H9 (cell line): Measurements from ENCODE around the gene TMEM31. TPM values are rescaled to one million over a fixed set of nuclear protein-coding genes. Genes with fewer than 3 reads are reported as not detected.
A peak's percentile ranks its signal among the peaks of the same experiment; 100 is the strongest.

Experiments used
- DNase-seq: peaks from one replicate; pipeline ENCODE4 v3.0.0-alpha.2; 2017
- H2AFZ ChIP-seq: one replicate; pipeline ENCODE4 v1.6.1; 2013; ENCODE audit warnings: mild to moderate bottlenecking, low read length, control low read depth, moderate library complexity
- H2AK5ac ChIP-seq: 2 replicates; pipeline ENCODE4 v1.6.1; 2013; ENCODE audit warnings: low read length, control low read depth, mixed read lengths; ENCODE audit not compliant: insufficient read length
- H2BK120ac ChIP-seq: one replicate; pipeline ENCODE4 v1.6.1; 2013; ENCODE audit warnings: low read depth, mild to moderate bottlenecking, low read length, control low read depth, inconsistent platforms; ENCODE audit not compliant: poor library complexity, severe bottlenecking
- H2BK12ac ChIP-seq: 2 replicates; pipeline ENCODE4 v1.6.1; 2013; ENCODE audit warnings: low read length, control low read depth, mixed read lengths, low read depth; ENCODE audit not compliant: insufficient read length
- H2BK15ac ChIP-seq: 2 replicates; pipeline ENCODE4 v1.6.1; 2013; ENCODE audit warnings: low read depth, low read length, control low read depth
- H2BK20ac ChIP-seq: one replicate; pipeline ENCODE4 v1.6.1; 2013; ENCODE audit warnings: low read depth, mild to moderate bottlenecking, low read length, control low read depth, inconsistent platforms; ENCODE audit not compliant: poor library complexity, severe bottlenecking
- H2BK5ac ChIP-seq: 2 replicates; pipeline ENCODE4 v1.6.1; 2013; ENCODE audit warnings: low read length, control low read depth, mixed read lengths; ENCODE audit not compliant: insufficient read length
- H3K14ac ChIP-seq: 2 replicates; pipeline ENCODE4 v1.6.1; 2013; ENCODE audit warnings: low read length, control low read depth; ENCODE audit not compliant: insufficient read depth
- H3K18ac ChIP-seq: 2 replicates; pipeline ENCODE4 v1.6.1; 2013; ENCODE audit warnings: low read depth, mild to moderate bottlenecking, mixed read lengths, low read length, control low read depth; ENCODE audit not compliant: insufficient read length
- H3K23ac ChIP-seq: 2 replicates; pipeline ENCODE4 v1.6.1; 2013; ENCODE audit warnings: low read length, control low read depth, mixed read lengths, low read depth; ENCODE audit not compliant: insufficient read length
- H3K23me2 ChIP-seq: 2 replicates; pipeline ENCODE4 v1.6.1; 2013; ENCODE audit warnings: low read depth, mild to moderate bottlenecking, mixed read lengths, low read length, control low read depth; ENCODE audit not compliant: insufficient read length, poor library complexity, severe bottlenecking
- H3K27ac ChIP-seq: 2 replicates; pipeline ENCODE4 v1.5.1; 2013; ENCODE audit warnings: low read length, control low read depth, mixed read lengths, low read depth; ENCODE audit not compliant: insufficient read length
- H3K27me3 ChIP-seq: 2 replicates; pipeline ENCODE4 v1.6.1; 2013; ENCODE audit warnings: low read length, control low read depth, inconsistent platforms; ENCODE audit not compliant: insufficient read depth
- H3K4ac ChIP-seq: 2 replicates; pipeline ENCODE4 v1.6.1; 2013; ENCODE audit warnings: low read depth, mild to moderate bottlenecking, control low read depth, inconsistent platforms, low read length, moderate library complexity
- H3K4me1 ChIP-seq: 2 replicates; pipeline ENCODE4 v1.6.1; 2013; ENCODE audit warnings: low read length, control low read depth, inconsistent platforms; ENCODE audit not compliant: insufficient read depth
- H3K4me2 ChIP-seq: 2 replicates; pipeline ENCODE4 v1.6.1; 2013; ENCODE audit warnings: low read length, control low read depth, mixed read lengths; ENCODE audit not compliant: insufficient read length, insufficient read depth
- H3K56ac ChIP-seq: 2 replicates; pipeline ENCODE4 v1.6.1; 2013; ENCODE audit warnings: low read depth, mild to moderate bottlenecking, mixed read lengths, low read length, control low read depth; ENCODE audit not compliant: insufficient read length
- H3K79me1 ChIP-seq: 2 replicates; pipeline ENCODE4 v1.6.1; 2013; ENCODE audit warnings: low read depth, mild to moderate bottlenecking, moderate library complexity, low read length, control low read depth, inconsistent platforms; ENCODE audit not compliant: insufficient read depth, poor library complexity, severe bottlenecking
- H3K79me2 ChIP-seq: 2 replicates; pipeline ENCODE4 v1.6.1; 2013; ENCODE audit warnings: low read length, control low read depth, inconsistent platforms; ENCODE audit not compliant: insufficient read depth
- H3K9ac ChIP-seq: 2 replicates; pipeline ENCODE4 v1.6.1; 2013; ENCODE audit warnings: low read length, control low read depth, mixed read lengths; ENCODE audit not compliant: insufficient read length; ENCODE audit errors: extremely low read depth
- H3K9me3 ChIP-seq: one replicate; pipeline ENCODE4 v1.6.1; 2013; ENCODE audit warnings: low read depth, low read length, inconsistent platforms; ENCODE audit not compliant: control insufficient read depth
- H3T11ph ChIP-seq: one replicate; pipeline ENCODE4 v1.6.1; 2013; ENCODE audit warnings: mild to moderate bottlenecking, low read length, control low read depth, inconsistent platforms
- H4K20me1 ChIP-seq: one replicate; pipeline ENCODE4 v1.6.1; 2013; ENCODE audit not compliant: control insufficient read depth, insufficient read length, insufficient read depth
- H4K5ac ChIP-seq: 2 replicates; pipeline ENCODE4 v1.6.1; 2013; ENCODE audit warnings: low read depth, mild to moderate bottlenecking, mixed read lengths, low read length, control low read depth; ENCODE audit not compliant: insufficient read length
- H4K8ac ChIP-seq: replicated peaks from 2 replicates; pipeline ENCODE4 v1.6.1; 2013; ENCODE audit warnings: low read length, control low read depth, mixed read lengths, low read depth; ENCODE audit not compliant: insufficient read length
- H4K91ac ChIP-seq: 2 replicates; pipeline ENCODE4 v1.6.1; 2013; ENCODE audit warnings: low read depth, mild to moderate bottlenecking, moderate library complexity, mixed read lengths, low read length, control low read depth; ENCODE audit not compliant: insufficient read length
- H3K27ac Mint-ChIP-seq, 3 experiments: 2 replicates in 2 of 3; 3 replicates in 1 of 3; pipeline ENCODE4 v1.8.0; 2020 to 2021; ENCODE audit warnings: mixed read lengths in 3 of 3, mild to moderate bottlenecking in 1 of 3, moderate library complexity in 1 of 3
- H3K27me3 Mint-ChIP-seq: 2 replicates; pipeline ENCODE4 v1.8.0; 2021; ENCODE audit warnings: low read depth, mild to moderate bottlenecking, moderate library complexity, mixed read lengths
- H3K36me3 Mint-ChIP-seq, 3 experiments: 2 replicates in 2 of 3; 3 replicates in 1 of 3; pipeline ENCODE4 v1.8.0; 2020 to 2021; ENCODE audit warnings: low read depth in 3 of 3, mixed read lengths in 3 of 3; ENCODE audit not compliant: insufficient read depth in 1 of 3
- H3K4me1 Mint-ChIP-seq, 2 experiments: 2 replicates each; pipeline ENCODE4 v1.8.0; 2020; ENCODE audit warnings: mixed read lengths in 2 of 2
- H3K4me3 Mint-ChIP-seq, 2 experiments: 2 replicates in 1 of 2; 3 replicates in 1 of 2; pipeline ENCODE4 v1.8.0; 2020 to 2021; ENCODE audit warnings: mild to moderate bottlenecking in 2 of 2, mixed read lengths in 2 of 2, moderate library complexity in 1 of 2
- H3K9me3 Mint-ChIP-seq, 2 experiments: 2 replicates in 1 of 2; 3 replicates in 1 of 2; pipeline ENCODE4 v1.8.0; 2020; ENCODE audit warnings: mild to moderate bottlenecking in 2 of 2, mixed read lengths in 2 of 2, moderate library complexity in 1 of 2
- CTCF ChIP-seq: fragments of 200-600 bp; sonication (generic); conservative IDR thresholded peaks from 3 replicates; pipeline ENCODE4 v1.8.0; 2021; ENCODE audit warnings: antibody characterized with exemption, mild to moderate bottlenecking
- WGBS: extraction: QIAGEN DNeasy Blood & Tissue Kit; methylation state at CpG from one replicate; pipeline ENCODE4 v1.1.7; 2013; ENCODE audit warnings: missing lambda C conversion rate, low lambda C conversion rate, mixed read lengths; ENCODE audit not compliant: insufficient read length; ENCODE audit errors: extremely low coverage; 5-methylcytosine and 5-hydroxymethylcytosine counted together
- total RNA-seq: library from RNA; stranded (reverse); gene quantifications from 2 replicates; pipeline ENCODE4 v1.2.1, GENCODE V29; 2021

TMEM31 gene
- total RNA-seq, 1 experiment from 2014 or later, result 0.55 TPM

DNA sequence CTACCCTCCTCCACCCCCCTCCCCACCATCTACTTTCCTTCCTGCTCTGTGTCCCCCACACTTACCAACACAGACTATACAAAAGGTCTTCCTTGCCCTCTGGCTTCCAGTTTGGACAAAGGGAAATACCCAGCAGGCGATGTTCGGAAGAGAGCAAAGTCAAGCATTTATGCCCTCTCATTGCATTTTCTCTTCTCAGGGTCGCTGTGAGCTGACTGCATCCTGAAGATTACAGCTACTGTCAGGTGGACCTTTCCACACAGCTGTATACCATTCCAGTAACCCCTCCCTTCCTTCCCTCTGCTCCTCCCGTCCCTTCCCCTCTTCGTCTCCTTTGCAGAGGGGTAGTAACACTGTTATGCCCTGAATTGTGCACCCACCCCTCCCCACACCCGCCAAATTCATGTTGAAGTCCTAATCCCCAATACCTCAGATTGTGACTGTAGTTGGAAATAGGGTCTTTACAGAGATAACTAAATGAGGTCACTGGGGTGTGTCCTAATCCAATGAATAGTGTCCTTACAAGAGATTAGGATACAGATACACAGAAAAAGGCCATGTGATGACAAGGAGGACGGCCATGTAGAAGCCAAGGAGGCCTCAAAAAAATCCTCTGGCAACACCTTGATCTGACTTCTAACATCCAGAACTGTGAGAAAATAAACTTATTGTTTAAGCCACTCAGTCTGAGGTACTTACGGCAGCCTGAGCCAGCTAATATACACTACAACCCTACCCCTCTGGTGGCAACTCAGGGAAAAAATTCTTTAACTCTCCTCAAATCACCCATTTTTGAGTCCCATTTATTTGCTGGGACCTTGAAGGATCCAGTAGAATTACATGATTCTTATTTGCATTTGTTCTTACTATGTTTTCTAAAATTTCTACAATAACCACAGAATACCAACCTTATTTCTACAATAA, 35.9 kb upstream of the TMEM31 start:
- H3K4me1 Mint-ChIP-seq, result peaks cover 2 to 12% of the 10 kb centered on the region in 2 experiments; a peak in 1 of 4 replicates
- Histone ChIP-seq H4K8ac (no peak overlapping the region), H3K14ac (no peak overlapping the region), H3K4ac (no peak overlapping the region), H2BK120ac (no peak overlapping the region), H3K27ac (no peak overlapping the region), H4K91ac (no peak overlapping the region), H2BK5ac (no peak overlapping the region), H3K4me2 (no peak overlapping the region), H4K5ac (no peak overlapping the region), H3K79me1 (peaks cover 4% of the 10 kb centered on the region), H3K4me1 (no peaks in the 10 kb centered on the region), H3K27me3 (no peaks in the 10 kb centered on the region), H2AFZ (no peak overlapping the region), H2AK5ac (no peak overlapping the region), H2BK12ac (no peak overlapping the region), H3K9ac (no peak overlapping the region), H3K23me2 (no peaks in the 10 kb centered on the region), H3K79me2 (no peaks in the 10 kb centered on the region), H3K23ac (no peak overlapping the region), H3K56ac (no peak overlapping the region), H3T11ph (no peak overlapping the region), H2BK20ac (no peak overlapping the region), H3K18ac (no peak overlapping the region), H3K9me3 (no peaks in the 10 kb centered on the region), H2BK15ac (no peak overlapping the region), H4K20me1 (no peaks in the 10 kb centered on the region)
- H3K4me3 Mint-ChIP-seq, result no peak overlapping the region
- no peaks in the 10 kb centered on the region for H3K27me3 Mint-ChIP-seq
- DNase-seq, result no peak
- peaks cover 11 to 44% (median 39%) of the 10 kb centered on the region in 3 experiments; a peak in 6 of 7 replicates for H3K36me3 Mint-ChIP-seq
- peak overlapping the region in 2 of 3 experiments; percentile 63 to 65; a peak in 3 of 7 replicates for H3K27ac Mint-ChIP-seq
- H3K9me3 Mint-ChIP-seq, result peaks cover 0 to 25% of the 10 kb centered on the region in 2 experiments; a peak in 2 of 5 replicates
- peak; percentile 32; the same call in 2 of the 3 replicates for TF ChIP-seq CTCF
- no CpG with 5 or more reads among the region's 8 CpGs for WGBS
